Lung (tissue), 12 donors: ENCODE data around the gene KRT17. TPM values are rescaled to one million over a fixed set of nuclear protein-coding genes. Genes with fewer than 3 reads are reported as not detected.

ENCODE experiments used
- ATAC-seq: fragments of 200-7000 bp; cut with Tn5 transposase; one replicate; pipeline ENCODE4 v1.9.1; 2020; ENCODE audit warnings: moderate number of reproducible peaks; ENCODE audit not compliant: insufficient read depth, low FRiP score
- DNase-seq, 3 donors: peaks; one replicate each; pipeline ENCODE4 v3.0.0-alpha.2; 2013 to 2017
- H3K27ac ChIP-seq, 2 donors: one replicate each; pipeline ENCODE4 v1.5.1; 2013; ENCODE audit warnings: mild to moderate bottlenecking in 2 of 2, moderate library complexity in 2 of 2, control low read depth in 1 of 2, inconsistent platforms in 1 of 2, low read depth in 1 of 2, low read length in 1 of 2
- H3K27me3 ChIP-seq, 3 donors: one replicate each; pipeline ENCODE4 v1.5.1; 2013; ENCODE audit warnings: low read length in 2 of 3; ENCODE audit not compliant: control insufficient read depth in 3 of 3, insufficient read depth in 3 of 3
- H3K36me3 ChIP-seq, 4 donors: one replicate each; pipeline ENCODE4 v1.5.1; 2013; ENCODE audit warnings: low read length in 4 of 4, mild to moderate bottlenecking in 1 of 4, moderate library complexity in 1 of 4; ENCODE audit not compliant: control insufficient read depth in 4 of 4, insufficient read depth in 4 of 4
- H3K4me1 ChIP-seq, 5 donors: one replicate each; pipeline ENCODE4 v1.5.1; 2013; ENCODE audit warnings: low read length in 5 of 5, mild to moderate bottlenecking in 2 of 5, moderate library complexity in 1 of 5; ENCODE audit not compliant: control insufficient read depth in 5 of 5, insufficient read depth in 5 of 5
- H3K4me3 ChIP-seq: one replicate; pipeline ENCODE4 v1.5.1; 2013; ENCODE audit warnings: mild to moderate bottlenecking, control low read depth, moderate library complexity
- H3K9ac ChIP-seq, 2 donors: one replicate each; pipeline ENCODE4 v1.5.1; 2013; ENCODE audit warnings: low read length in 2 of 2, control low read depth in 1 of 2; ENCODE audit not compliant: insufficient read depth in 1 of 2
- H3K9me3 ChIP-seq, 4 donors: one replicate each; pipeline ENCODE4 v1.5.1; 2013; ENCODE audit warnings: low read length in 3 of 4, mild to moderate bottlenecking in 1 of 4, moderate library complexity in 1 of 4; ENCODE audit not compliant: control insufficient read depth in 4 of 4, insufficient read depth in 3 of 4
- CTCF ChIP-seq: IDR thresholded peaks from 2 replicates; pipeline ENCODE4 v1.5.1; 2012; ENCODE audit warnings: mild to moderate bottlenecking; ENCODE audit errors: control extremely low read depth, extremely low read depth
- WGBS, 2 donors: extraction: QIAGEN DNeasy Blood & Tissue Kit; methylation state at CpG; one replicate each; pipeline ENCODE4 v1.1.7; 2013; 5-methylcytosine and 5-hydroxymethylcytosine counted together
- polyA plus RNA-seq, 2 donors: library from polyadenylated mRNA; stranded (reverse); fragments of 200-250 nt; gene quantifications; one replicate each; pipeline ENCODE4 v1.2.1, GENCODE V29; 2013
- total RNA-seq, 2 donors: library from RNA; depleted of rRNA in 1 of 2; stranded (reverse); fragments of >200 nt in 1 of 2; gene quantifications; one replicate each; pipeline ENCODE4 v1.2.1, GENCODE V29; 2014 to 2021
- donor health status: control.
- donor health status: control.
- donor health status: Bipolar disorder and iron deficiency.
- donor health status: healthy.
- donor health status: DM: yes; HTN: yes; CAD: no.

KRT17 gene
- total and polyA plus RNA-seq, 4 donors = 27.3 to 47.2 (median 42.6) TPM

DNA sequence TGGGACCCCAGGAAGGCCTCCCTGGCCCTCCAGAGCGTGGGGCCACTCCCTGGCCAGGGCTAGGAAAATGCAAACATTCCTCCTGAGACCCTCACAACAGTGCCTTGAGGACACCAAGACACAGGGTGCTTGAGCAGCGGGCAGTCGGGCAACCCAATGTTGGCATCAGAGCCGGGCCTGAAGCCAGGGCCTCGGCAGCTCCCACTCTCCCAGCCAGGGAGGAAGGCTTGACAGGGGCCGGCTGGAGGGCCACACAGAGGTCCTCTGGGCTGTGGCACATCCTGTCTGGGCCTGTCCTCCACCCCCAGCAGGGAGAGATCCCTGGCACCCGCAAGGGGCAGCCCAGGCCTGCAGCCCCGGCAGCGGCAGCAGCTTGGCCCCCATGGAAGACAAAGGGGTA is 12.3 kb upstream of the KRT17 start:
- H3K27ac ChIP-seq = no peak overlapping the region
- peaks cover 0 to 38% (median 9%) of the 10 kb centered on the region in 5 donors for H3K4me1 ChIP-seq
- no peak for ATAC-seq
- WGBS, 2 donors = 85 to 94% methylated on average over 9 of the region's 9 CpGs
- DNase-seq = peak in 1 of 3 donors; percentile 42
- no peaks in the 10 kb centered on the region for H3K9me3 ChIP-seq
- H3K27me3 ChIP-seq = no peaks in the 10 kb centered on the region
- no peak for TF ChIP-seq CTCF
- no peaks in the 10 kb centered on the region for H3K36me3 ChIP-seq
- H3K4me3 ChIP-seq = no peak overlapping the region
- H3K9ac ChIP-seq = no peak overlapping the region

- no peak for TF ChIP-seq CTCF
- Histone ChIP-seq H3K9ac (peak overlapping the region in 1 of 2 donors; percentile 14), H3K4me1 (peaks cover 0 to 38% (median 9%) of the 10 kb centered on the region in 5 donors), H3K9me3 (no peaks in the 10 kb centered on the region), H3K36me3 (no peaks in the 10 kb centered on the region), H3K27me3 (no peaks in the 10 kb centered on the region), H3K4me3 (no peak overlapping the region), H3K27ac (no peak overlapping the region)
- ATAC-seq (no peak), DNase-seq (peak; percentile 94 to 97 (median 94))
- WGBS, 2 donors = 54 to 76% methylated on average over 28 of the region's 28 CpGs
Observed at GRCh38 chr17:41635121-41636097, 11.0 kb upstream of the KRT17 start.

- Histone ChIP-seq H3K36me3 (no peaks in the 10 kb centered on the region), H3K9ac (no peak overlapping the region), H3K27me3 (no peaks in the 10 kb centered on the region), H3K4me1 (peaks cover 0 to 38% (median 9%) of the 10 kb centered on the region in 5 donors), H3K9me3 (no peaks in the 10 kb centered on the region), H3K27ac (no peak overlapping the region), H3K4me3 (no peak overlapping the region)
- no peak for TF ChIP-seq CTCF
- DNase-seq = no peak
- 68 to 79% methylated on average over 7 of the region's 7 CpGs for WGBS, 2 donors
- ATAC-seq = no peak
Observed at GRCh38 chr17:41634639-41635038, 10.3 kb upstream of the KRT17 start.
